GM18505 (cell line): ENCODE data around the gene FAM107B.

Source experiments
- ATAC-seq: cut with Tn5 transposase; IDR thresholded peaks from one replicate; pipeline ENCODE4 v1.9.1; 2021; ENCODE audit not compliant: unreplicated experiment
- POLR2A ChIP-seq: IDR thresholded peaks from 4 replicates; pipeline ENCODE4 v1.6.1; 2011; ENCODE audit warnings: borderline replicate concordance; ENCODE audit not compliant: insufficient read depth, insufficient read length; ENCODE audit errors: extremely low read depth

Gene FAM107B

DNA sequence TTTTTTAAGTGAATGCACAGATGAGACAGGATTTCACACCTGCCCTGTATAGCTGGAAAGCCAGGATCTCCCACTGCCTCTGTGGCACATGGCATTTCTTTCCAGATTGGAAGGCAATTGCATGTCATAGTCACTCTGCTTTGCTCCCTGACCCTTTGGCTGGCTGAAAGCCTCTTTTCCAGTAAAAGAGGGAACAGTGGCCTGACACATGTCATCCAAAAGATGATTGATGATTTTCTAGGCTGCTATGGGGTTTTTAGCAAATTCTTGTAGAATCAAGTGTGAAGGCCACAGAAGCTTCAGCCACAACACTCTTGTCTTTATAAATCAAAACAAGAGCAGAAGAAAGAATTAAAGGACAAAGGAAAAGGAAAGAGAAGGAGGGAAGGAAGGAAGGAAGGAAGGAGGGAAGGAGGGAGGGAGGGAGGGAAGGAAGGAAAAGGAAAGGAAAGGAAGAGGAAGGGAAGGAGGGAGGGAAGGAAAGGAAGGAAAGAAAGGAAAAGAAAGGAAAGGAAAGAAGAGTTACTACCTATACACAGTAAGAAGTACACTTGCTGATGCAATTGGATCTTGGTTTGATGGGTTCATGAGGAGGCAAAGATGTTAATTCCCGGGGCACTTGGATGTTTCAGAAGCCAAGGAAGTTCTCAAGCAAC lies 285.0 kb downstream of the FAM107B start:
- TF ChIP-seq POLR2A = no peak
- no peak for ATAC-seq

GRCh38 chr10:14487488-14487883 lies 287.2 kb downstream of the FAM107B start:
- no peak for ATAC-seq

GRCh38 chr10:14486777-14487487 lies 287.8 kb downstream of the FAM107B start:
- ATAC-seq = no peak
- no peak for TF ChIP-seq POLR2A

More at GRCh38 chr10:14487488-14487883, 287.2 kb downstream of the FAM107B start:
- TF ChIP-seq POLR2A = no peak

DNA sequence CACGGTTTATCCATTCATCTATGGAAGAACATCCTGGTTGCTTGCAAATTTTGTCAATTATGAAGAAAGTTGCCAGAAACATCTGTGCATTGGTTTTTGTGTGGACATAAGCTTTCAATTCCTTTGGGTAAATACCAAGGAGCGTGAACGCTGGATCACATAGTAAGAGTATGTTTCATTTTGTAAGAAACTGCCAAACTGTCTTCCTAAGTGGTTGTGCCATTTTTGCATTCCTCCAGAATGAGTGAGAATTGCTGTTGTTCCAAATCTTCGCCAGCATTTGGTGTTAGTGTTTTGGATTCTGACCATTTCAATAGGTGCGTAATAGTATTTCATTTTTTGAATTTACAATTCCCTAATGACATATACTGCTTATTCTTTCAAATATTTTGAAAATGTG lies 288.7 kb downstream of the FAM107B start:
- no peak for ATAC-seq
- no peak for TF ChIP-seq POLR2A

- no peak for TF ChIP-seq POLR2A
- ATAC-seq = no peak
Measured at GRCh38 chr10:14483417-14483816, 291.3 kb downstream of the FAM107B start.

GRCh38 chr10:14481752-14482151 lies 292.9 kb downstream of the FAM107B start:
- no peak for TF ChIP-seq POLR2A
- ATAC-seq = no peak

DNA sequence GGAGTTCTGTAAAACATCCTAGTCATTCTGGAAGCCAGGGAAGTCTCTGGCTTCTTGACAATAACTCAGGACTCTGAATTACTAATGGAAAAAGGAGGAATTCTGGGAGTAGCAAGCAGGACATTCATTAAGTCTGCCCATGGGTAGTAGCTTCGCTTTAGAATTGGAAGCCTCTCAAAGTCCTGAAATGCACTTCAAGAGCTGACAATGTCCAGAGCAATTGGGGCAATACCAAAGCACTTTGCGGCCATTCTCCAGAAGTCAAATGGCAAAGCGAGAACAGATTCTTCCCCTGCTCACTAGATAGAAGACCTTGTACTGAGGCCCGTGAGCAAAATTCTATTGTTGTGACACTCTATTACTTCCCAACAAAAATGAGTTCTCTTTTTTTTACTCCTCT lies 293.7 kb downstream of the FAM107B start:
- TF ChIP-seq POLR2A = no peak
- ATAC-seq = no peak

GRCh38 chr10:14478604-14479003 lies 296.1 kb downstream of the FAM107B start:
- ATAC-seq = no peak
- TF ChIP-seq POLR2A = no peak

GRCh38 chr10:14478201-14478600 lies 296.5 kb downstream of the FAM107B start:
- TF ChIP-seq POLR2A = no peak
- ATAC-seq = no peak

- no peak for ATAC-seq
- no peak for TF ChIP-seq POLR2A
Measured at GRCh38 chr10:14477408-14477710, 297.3 kb downstream of the FAM107B start.

DNA sequence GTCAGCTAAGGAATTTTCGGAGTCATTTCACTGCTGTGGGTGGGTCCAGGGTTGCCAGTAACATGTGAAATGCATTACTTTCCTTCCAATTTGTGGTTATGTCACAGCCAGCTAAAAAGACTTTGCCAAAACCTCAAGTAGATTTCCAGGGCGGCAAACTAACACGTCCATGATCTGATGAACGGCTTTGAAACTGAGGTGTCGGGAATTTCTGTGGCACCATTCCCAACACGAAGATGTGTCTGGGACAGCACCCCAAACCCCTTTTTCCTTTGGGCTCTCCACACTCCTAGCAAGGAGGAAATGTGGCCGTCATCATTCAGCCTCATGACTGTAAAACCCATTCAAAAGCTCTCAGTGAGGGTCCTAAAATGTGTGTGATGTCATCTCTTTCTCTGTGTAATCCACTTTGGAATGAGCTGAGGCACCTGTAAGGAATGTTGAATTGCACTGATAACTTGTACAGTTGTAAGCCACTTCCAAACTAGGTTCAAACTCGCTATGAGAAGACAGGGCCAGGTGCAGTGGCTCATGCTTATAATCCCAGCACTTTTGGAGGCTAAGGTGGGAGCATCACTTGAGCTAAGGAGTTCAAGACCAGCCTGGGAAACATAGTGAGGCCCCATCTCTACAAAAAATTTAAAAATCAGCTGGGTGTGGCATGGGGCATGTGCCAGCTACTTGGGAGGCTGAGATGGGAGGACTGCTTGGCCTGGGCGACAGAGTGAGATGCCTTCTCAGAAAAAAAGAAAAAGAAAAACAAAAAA lies 297.9 kb downstream of the FAM107B start:
- TF ChIP-seq POLR2A = no peak
- no peak for ATAC-seq

- no peak for ATAC-seq
- no peak for TF ChIP-seq POLR2A
Measured at GRCh38 chr10:14476006-14476405, 298.7 kb downstream of the FAM107B start.

DNA sequence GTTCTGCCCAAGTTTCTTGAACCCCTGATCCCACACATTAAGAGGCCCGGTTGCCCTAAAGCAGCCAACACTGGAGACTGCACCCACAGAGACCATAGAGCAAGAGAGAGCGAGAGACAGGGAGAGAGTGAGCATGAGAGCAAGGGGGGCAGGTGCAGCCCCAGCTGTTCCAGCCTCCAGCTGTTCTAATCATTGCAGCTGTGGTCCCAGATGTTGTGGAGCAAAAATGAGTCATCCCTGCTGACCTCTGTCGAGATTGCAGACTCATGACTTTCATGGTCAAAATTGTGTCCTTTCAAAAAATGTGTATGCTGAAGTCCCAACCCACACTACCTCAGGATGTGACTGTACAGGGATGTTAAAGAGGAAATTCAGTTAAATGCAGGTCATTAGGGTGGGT lies 300.0 kb downstream of the FAM107B start:
- TF ChIP-seq POLR2A = no peak
- no peak for ATAC-seq

DNA sequence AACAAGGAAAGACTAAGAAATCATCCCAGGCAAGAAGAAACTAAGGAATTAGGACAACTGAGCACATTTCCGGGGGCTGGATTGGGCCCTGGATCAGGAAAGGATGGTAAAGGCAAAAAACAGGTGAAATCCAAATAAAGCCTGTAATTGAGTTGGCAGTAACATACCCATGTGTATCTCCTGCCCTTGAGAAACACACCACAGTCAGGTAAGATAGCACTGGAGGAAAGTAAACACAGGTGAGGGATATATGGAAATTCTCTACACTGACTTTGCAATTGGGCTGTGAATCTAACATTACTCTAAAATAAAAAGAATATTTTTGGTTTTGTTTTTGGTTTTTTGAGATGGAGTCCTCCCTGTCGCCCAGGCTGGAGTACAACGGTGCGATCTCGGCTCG lies 303.8 kb downstream of the FAM107B start:
- no peak for ATAC-seq

More for the DNA sequence above, 303.8 kb downstream of the FAM107B start:
- TF ChIP-seq POLR2A = no peak
